HG03520 (cell line): ENCODE results near the gene AP3B2.
A peak's percentile ranks its signal among the peaks of the same experiment; 100 is the strongest.
"Not testable (repeated sequence)": the region's sequence is repeated elsewhere in the genome, so short reads cannot be mapped to it uniquely, and the experiment has no call there.

ENCODE experiments used
- ATAC-seq: cut with Tn5 transposase; IDR thresholded peaks from one replicate; pipeline ENCODE4 v1.9.1; 2021; ENCODE audit warnings: mild to moderate bottlenecking, moderate library complexity; ENCODE audit not compliant: unreplicated experiment

The AP3B2 gene

DNA sequence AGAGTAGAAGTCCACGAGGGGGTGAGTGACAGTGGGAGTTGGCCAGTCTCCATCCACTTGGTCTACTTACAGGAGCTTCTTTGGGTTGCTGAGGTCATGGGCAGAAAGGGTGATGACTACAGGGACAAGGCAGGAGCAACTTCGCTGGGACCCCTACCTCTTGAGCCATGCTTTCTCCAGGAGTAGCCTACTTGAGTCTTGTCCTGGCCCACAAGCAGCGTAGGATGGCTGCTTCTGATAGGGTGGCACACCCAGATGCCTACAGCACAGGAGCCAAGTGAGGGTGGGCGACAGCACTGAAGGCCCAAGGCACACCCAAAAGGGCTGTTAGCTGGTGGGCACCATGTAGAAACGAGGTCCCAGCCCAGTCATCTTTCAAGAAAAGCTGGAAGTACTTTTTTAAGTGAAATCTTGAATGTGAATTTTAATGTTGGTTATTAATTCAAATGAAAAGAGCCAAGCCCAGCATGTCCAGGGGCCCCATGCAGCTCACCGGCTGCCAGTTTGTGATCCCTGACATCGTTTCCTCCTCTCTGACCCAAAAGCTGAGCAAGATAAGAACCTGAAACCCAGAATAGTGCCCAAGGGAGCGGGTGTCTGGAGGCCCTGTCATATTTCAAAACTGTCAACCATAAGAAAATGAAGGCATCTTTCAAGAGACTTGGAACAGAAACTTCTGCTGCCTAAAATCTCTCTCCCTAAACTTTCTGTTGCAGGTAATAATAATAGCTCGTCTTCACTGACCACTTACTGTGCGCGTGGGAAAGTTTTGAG lies 60.3 kb downstream of the AP3B2 start:
- no peak for ATAC-seq

DNA sequence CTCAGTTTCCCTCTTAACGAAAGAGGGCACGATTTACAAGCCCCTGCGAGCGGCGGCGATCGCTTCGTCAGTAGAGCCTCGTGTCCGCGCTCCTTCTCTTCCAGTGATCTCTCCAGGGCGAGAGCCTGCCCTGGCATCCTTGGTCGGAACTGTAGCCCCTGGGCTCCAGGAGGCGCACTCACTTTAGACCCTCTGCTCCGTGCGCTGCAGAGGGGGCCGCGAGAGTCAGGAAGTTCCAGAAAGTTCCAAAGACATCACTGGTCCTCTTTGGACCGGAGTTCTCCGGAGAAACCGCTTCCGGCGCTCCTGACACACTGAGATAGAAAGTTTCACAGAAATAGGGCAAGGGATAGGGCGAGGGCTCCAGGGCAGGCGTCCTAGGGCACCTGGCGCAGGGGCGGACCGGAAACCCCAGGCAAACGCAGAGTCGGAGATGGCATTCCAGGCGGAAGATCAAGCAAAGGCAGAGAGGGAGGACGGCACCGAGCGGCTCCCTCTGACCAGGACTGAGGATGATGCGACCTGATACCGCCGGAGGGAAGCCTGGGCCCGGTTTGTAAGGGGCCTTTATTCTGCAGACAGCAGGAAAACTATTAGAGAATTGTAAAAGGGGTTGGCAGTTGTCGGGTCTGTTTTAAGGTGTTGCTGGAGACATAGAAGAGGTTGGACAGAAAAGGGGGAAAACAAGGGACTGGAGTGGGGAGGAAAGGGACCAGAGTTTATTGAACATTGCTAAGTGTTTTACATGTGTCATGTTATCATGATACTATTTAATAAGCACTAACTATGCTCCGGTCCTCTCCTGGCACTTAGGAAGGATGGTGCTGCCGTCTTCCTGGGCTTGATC lies 61.2 kb downstream of the AP3B2 start:
- no peak for ATAC-seq

DNA sequence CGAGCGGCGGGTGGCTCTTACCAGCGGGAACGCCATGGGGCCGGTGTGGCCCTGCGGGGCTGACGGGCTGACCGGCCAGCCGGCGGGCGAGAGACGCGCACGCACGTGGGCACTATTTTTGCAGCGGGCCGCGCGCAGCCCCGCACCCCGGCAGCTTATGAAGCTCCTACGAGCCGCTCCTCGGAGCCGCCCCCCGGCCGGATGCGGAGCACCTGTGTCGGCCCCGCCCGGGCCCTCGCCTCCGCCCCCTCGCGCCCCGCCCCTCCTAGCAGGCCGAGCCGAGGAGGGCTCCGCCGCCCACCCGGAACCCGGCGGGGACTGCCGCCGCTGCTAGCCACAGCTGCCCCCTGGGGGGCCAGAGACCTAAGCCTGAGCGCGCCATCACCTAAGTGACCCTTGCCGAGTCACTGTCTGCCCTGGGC lies 61.8 kb downstream of the AP3B2 start:
- ATAC-seq: peak; percentile 49

DNA sequence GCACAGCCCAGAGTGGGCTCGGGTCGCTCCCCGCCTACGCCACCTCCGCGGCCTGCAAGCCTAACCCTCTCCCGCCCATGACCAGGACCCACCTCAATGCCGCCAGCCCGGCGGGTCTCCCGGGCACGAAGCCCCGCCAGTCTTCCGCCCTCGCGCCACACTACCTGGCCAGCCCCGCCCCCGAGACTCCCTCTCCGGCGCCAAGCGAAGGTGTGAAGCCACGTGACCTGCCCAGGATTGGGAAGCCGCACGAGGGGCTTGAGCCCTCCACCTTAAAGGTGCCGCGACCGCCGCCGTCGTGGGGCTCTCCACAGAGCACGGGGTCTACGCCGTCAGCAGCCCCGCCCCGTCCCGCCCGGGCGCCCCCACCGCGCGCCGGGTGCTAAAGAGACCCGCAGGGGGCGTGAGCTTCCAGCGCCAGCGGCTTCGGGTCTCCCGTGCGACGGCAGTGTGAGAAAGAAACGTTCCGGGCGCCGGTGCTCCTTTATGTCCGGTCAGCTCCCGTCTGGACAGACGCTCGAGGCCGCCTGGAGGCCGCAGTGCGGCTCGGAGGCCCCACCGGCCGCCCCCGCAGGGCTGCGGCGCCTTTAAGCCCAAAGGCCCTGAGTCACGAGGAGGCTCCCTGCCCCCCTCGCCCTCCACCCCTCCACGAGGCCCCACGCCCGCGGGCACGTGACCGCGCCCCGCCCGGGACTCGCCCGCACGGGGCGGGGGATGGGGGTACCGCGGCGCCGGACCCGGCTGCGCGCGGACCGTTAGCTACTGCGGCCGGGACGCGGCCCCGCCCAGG lies 62.4 kb downstream of the AP3B2 start, which contains the start of gene CPEB1:
TSS of gene CPEB1 (minus strand) at position 319 of the 790 bp plus-strand sequence. CDS start 18,904 bp downstream, outside the sequence.
- peak; percentile 40 for ATAC-seq

DNA sequence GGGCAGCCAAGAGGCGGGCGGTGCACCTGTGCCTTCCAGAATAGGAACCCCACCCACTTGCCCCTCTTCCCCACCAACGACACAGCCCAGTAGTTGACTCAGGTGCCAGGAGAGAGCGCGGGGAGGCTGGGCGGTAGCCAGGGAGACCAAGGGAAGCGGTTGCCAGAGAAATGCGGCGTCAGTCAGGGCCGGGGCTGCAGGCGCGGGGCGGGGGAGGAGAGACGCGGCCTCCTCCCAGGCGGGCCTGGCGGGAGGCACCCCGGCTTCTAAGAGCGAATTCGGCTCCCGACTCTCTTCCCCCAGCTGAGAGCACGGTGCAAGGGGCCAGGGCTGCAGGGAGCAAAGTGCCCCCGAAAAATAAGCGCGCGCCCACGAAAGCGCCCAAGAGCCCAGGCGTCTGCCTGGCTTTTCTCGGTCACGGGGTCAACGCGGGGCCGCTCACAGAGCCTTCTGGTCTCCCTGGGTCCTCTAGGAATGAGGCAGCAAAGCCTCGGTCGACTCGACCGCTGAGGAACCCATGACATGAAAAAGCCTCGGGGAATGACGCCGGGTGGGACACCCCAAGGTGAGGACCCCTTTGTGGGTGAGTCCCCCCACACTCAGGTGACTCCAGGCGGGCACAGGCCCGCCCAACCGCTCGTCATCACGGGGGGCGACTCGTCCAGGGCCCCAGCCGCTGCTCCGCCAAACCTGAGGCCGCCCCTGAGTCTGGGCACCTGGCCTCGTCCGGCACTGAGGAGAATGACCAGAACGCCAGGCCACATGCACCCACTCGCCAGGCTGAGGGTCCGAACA lies 63.2 kb downstream of the AP3B2 start:
- ATAC-seq: no peak

DNA sequence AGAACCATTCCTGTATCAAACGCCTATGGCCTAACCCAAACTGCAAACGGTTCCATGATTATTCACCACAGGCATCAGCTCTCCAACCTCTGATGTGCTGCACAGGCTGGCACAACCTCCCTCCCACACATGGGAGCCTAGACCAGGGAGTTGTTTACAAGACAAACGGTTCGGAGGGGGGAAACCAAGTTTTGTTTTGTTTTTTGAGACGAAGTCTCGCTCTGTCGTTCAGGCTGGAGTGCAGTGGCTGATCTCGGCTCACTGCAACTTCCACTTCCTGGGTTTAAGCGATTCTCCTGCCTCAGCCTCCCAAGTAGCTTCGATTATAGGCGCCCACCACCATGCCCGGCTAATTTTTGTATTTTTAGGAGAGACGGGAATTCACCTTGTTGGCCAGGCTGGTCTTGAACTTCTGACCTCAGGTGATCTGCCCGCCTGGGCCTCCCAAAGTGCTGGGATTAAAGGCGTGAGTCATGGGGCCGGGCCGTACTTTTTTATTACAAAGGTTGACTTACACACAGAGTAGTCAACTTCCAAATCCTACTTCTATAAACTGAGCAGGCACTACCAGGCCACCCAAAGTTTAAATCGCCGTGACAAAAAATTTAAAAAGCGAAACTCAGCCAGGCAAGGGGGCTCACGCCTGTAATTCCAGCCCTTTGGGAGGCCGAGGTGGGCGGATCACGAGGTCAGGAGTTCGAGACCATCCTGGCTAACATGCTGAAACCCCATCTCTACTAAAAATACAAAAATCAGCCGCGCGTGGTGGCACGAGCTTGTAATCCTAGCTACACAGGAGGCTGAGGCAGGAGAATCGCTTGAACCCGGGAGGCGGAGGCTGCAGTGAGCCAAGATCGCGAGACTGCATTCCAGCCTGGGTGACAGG lies 64.5 kb downstream of the AP3B2 start:
- ATAC-seq: not testable (repeated sequence)

DNA sequence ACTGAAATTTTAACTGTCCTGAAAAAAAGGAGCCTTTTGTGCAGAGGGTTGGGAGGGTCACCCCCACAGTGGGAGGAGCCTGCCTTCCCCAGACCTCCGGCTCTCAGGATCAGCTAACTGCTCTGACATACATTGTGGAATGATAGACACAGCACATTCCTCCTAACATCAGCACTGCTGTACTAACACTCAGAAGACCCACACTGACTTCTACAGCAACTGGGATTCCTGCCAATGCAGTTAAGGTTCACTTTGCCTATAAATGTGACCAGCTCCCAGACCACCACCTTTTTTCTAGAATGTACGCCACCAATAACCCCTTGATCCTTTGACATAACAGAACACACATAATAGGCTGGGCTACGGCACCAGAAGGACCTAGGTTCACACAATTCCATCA lies 65.7 kb downstream of the AP3B2 start:
- no peak for ATAC-seq

DNA sequence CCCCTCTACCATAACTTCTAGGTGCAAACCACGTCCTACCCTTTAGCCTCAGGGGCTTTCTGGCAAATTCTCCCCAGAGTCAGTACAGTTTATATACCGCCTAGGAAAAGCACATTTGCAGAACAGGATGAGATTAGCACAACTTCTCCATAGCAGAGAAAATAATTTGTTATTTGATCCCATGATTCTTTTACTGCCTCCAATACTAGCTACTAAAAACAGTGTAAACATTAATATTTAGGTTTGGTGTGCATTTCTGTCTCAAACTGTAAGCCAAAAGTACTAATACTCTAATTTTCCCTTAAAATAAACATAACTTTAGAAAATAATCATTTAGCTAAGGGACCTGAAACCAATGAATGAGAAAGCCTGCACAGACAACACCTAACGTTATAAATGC lies 67.0 kb downstream of the AP3B2 start:
- no peak for ATAC-seq

DNA sequence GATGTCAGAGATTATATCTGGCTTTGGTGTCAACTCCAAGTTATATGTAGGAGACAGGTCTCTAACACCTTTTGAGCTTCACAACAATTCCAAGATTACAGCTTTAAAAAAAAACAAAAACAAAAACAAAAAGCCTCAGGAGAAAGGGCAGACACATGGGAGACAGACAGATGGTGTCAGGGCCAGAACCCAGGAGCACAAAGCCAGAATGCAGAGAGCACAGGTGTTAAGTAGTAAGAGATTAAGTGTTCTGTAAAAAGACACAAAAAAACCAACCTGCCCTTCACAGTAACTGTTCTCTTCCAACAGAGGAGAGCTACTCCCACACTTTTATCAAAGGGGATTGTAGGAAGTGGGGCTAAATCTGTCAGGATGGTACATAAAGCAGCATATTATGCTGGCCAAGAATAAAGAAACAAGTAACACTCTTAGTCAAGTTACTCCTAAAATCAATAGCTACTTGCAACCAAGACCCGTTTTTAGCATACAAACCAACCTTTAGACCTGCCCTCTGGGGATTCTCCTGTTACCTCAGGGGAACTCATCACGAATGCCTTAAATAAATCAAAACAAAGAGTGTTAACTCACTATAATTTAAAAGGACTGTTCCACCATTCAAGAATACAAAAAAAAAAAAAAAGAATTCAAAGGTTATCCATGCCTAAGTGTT lies 68.4 kb downstream of the AP3B2 start:
- no peak for ATAC-seq

DNA sequence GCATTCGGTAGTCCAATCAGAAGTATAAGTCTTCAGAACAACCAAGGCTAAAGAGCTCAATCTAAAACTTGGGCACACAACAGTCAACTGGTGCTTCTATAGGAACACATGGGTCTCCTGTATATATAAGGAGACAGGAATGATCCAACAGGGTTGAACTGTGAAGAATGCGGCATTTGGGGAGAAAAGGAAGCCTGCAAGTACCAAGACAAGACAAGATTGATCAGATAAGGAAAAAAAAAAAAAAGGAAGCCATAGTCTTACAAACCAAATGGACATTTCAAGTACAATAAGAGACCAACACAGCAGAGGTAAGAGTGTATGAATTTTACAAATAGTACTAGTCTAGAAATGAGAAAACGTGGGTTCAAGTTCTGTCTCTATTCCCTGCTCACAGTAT lies 69.0 kb downstream of the AP3B2 start:
- ATAC-seq: no peak

DNA sequence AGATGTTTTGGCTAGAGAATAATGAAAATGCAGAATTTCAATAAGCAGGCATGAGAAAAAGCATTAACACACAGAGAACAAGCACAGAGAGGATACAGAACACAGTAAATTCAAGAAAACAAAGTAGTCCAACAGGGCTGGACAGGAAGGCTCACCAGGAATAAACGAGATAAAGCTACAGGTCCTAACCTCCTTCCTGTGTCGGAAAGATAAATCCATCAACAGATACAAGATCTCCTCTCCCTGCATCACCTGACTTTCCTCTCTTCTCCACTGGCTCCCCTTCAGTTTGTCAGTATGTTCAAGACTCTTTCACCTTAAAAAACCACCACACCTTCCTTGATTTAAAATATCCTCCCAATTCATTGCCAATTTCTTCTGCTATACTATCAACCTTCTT lies 73.9 kb downstream of the AP3B2 start:
- ATAC-seq: no peak

DNA sequence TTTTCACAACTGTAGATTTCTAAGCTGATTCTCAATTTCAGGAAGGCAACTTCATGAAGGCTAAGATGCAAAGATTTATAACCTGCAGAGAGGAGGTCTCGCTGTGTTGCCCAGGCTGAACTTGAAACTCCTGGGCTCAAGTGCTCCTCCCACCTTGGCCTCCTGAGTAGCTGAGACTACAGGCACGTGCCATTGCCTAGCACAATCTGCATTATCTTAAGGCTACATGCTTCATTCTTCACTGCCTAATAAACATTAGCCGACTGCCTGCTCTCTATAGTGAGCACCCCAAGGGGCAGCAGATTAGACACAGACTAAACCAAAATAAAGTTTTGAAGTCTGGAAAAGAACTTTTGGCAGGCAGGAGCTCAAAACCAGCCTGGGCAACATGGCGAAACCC lies 79.6 kb downstream of the AP3B2 start:
- ATAC-seq: no peak

DNA sequence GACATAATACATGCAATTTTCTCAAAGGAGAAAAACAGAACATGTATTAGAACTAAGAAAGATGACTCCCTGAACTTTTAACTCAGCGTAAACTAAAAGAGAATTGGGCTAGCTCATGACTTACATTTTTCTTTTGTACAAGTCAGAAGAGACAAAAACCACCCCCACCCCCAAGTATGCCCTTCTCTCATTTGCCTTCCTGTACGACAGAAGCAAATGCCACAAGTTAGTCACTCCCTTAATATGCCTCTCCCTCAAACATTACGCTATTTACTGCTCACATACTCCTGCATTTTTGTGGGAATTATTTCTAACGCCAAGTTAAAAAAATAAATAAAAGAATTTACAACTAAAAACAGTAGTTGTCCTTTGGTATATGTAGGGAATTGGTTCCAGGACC lies 84.5 kb downstream of the AP3B2 start:
- ATAC-seq: no peak

DNA sequence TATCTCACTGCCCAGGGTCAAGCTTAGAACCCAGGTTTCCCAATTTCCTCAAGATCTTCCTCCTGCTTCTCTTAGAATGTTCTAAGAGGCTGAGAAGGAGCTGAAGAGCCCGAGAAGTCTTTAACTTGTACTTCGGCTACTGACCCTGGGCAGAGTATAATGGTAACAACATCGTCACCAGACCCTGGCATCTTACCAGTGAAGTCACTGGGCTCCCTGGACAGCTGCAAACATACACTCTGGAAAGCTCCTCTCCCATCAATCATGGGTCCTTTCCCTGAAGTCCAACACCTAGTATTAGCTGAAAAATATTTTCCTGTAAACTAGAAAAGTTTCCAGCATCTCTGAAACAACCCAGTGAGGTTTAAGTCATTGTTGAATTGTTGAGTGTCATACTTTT lies 85.2 kb downstream of the AP3B2 start:
- ATAC-seq: no peak

DNA sequence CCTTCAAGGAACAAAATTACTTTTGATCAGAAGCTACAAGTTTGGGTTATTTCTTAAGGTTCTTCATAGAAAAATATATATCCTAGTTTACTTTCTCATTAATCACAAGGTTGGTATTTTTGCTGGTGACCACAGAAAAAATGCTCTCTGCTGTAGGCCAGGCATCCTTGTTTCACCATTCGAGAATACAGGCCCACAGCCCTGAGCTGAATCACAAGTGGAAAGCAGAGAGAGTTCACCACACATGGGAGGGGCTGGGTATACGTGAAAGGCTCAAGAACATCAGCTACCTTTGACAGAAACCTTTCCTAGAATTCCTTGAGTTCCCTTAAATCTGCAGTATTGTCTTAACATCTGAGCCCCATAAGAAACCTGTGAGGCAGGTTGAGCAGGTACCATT lies 85.7 kb downstream of the AP3B2 start:
- no peak for ATAC-seq

DNA sequence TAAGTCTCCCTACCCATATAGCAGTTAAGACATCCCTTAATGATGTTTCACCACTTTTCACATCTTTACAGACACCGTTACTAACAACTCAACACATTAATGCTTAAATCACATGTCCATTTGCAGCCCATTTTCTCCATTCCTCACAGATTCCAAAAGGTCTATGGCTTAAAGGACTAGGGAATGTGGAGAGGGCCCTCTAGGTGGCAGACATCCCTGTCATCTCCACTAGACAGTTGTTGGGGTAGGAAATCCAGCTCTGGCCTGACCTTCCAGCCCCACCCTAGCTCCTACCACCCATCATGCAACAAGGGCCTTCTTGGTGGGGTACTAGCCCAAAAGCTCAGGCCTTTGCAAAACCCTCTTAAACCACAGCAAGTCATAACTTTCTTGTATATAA lies 87.7 kb downstream of the AP3B2 start:
- no peak for ATAC-seq

DNA sequence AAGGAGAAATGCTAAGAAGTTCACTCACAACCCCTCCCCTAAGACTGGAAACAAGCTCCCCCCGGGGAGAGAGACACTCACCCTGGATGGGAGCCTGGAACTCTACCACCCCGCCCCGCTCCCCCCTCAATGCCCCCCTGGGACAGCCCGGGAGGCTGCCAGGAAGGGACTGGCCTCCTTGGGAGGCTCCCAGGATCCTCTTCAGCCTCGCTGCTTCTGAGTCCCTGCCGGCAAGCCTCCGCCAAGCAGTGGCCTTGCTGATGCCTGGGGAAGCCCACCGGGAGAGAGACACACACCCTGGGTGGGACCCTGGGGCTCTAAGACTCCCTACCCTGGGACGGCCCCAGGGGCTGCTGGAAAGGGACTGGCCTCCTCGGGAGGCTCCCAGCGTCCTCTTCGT lies 95.9 kb downstream of the AP3B2 start:
- no peak for ATAC-seq

DNA sequence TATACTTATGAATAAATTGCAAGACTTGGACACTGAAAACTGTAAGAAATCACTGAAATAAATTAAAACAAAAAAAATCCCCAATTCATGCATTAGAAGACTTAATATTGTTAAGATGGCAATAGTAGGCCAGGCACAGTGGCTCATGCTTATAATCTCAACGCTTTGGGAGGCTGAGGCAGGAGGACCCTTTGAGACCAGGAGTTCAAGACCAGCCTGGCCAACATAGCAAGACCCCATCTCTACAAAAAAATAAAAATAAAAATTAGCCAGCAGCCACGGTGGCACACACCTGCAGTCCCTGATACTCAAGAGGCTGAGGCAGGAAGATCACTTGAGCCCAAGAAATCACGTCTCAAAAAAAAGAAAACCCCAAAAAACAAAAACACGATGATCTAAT lies 98.3 kb downstream of the AP3B2 start:
- no peak for ATAC-seq
